Panc1 (cell line): ENCODE results near the gene TNFRSF21. TPM values are rescaled to one million over a fixed set of nuclear protein-coding genes. Genes with fewer than 3 reads are reported as not detected.

Experiments
- ATAC-seq: fragments of 200-7000 bp; cut with Tn5 transposase; 2 replicates; pipeline ENCODE4 v1.9.1; 2020; ENCODE audit warnings: mild to moderate bottlenecking, moderate library complexity
- BruUV-seq: library from RNA; stranded (reverse); fragments of 400-500 nt; replicated peaks from 2 replicates; lab custom pipeline; 2021; lab: Mats Ljungman, UMichigan
- CTCF ChIA-PET: fragments of 300-600 bp; sonication (Branson Sonifier 250); formaldehyde crosslinking; loops from one replicate; lab custom pipeline; 2022; ENCODE audit warnings: antibody characterized with exemption; lab: Charles Lee
- POLR2A ChIA-PET: fragments of 300-600 bp; sonication (Branson Sonifier 250); formaldehyde crosslinking; loops from one replicate; lab custom pipeline; 2022; ENCODE audit warnings: antibody characterized with exemption; lab: Charles Lee
- DNase-seq: peaks from one replicate; pipeline ENCODE4 v3.0.0-alpha.2; 2010; ENCODE audit warnings: low read depth, low spot score
- H3K27ac ChIP-seq: 2 replicates; pipeline ENCODE4 v1.5.1; 2011; ENCODE audit warnings: mild to moderate bottlenecking, low read length, inconsistent platforms
- H3K27me3 ChIP-seq: fragments of 200-500 bp; sonication (Bioruptor generic); 2 replicates; pipeline ENCODE4 v1.6.0; 2014; ENCODE audit warnings: low read length, inconsistent platforms; ENCODE audit not compliant: control insufficient read depth, insufficient read depth
- H3K36me3 ChIP-seq: fragments of 200-500 bp; sonication (Bioruptor generic); 2 replicates; pipeline ENCODE4 v1.5.1; 2014; ENCODE audit warnings: inconsistent platforms, mild to moderate bottlenecking, low read length, moderate library complexity; ENCODE audit not compliant: control insufficient read depth, insufficient read depth
- H3K4me1 ChIP-seq: 2 replicates; pipeline ENCODE4 v1.5.1; 2011; ENCODE audit warnings: inconsistent platforms, mild to moderate bottlenecking, low read length, moderate library complexity; ENCODE audit not compliant: control insufficient read depth, insufficient read depth
- H3K4me3 ChIP-seq, 2 experiments: 2 replicates each; pipeline ENCODE4 v1.5.1; 2011 to 2012; ENCODE audit warnings: low read depth in 2 of 2, low read length in 2 of 2, mild to moderate bottlenecking in 2 of 2, inconsistent platforms in 1 of 2, moderate library complexity in 1 of 2
- H3K9me3 ChIP-seq: fragments of 200-500 bp; sonication (Bioruptor generic); 2 replicates; pipeline ENCODE4 v1.5.1; 2014; ENCODE audit warnings: low read depth, mild to moderate bottlenecking, inconsistent platforms, low read length, moderate library complexity; ENCODE audit not compliant: control insufficient read depth, insufficient read depth
- CTCF ChIP-seq: fragments of 450-650 bp; IDR thresholded peaks from 2 replicates; pipeline ENCODE4 v1.5.1; 2017; ENCODE audit warnings: mild to moderate bottlenecking
- POLR2AphosphoS5 ChIP-seq: IDR thresholded peaks from 2 replicates; pipeline ENCODE4 v1.6.1; 2012; ENCODE audit warnings: mild to moderate bottlenecking, low read depth, low read length, moderate library complexity
- REST ChIP-seq, 2 experiments: IDR thresholded peaks; 2 replicates each; pipeline ENCODE4 v1.6.1; 2011 to 2012; ENCODE audit warnings: low read depth in 2 of 2, control low read depth in 1 of 2, low read length in 1 of 2, mild to moderate bottlenecking in 1 of 2, moderate library complexity in 1 of 2; ENCODE audit not compliant: insufficient read depth in 1 of 2
- SIN3A ChIP-seq: IDR thresholded peaks from 2 replicates; pipeline ENCODE4 v1.6.1; 2012; ENCODE audit warnings: low read depth, mild to moderate bottlenecking, low read length, moderate library complexity, borderline replicate concordance; ENCODE audit not compliant: insufficient read depth
- TCF7L2 ChIP-seq: IDR thresholded peaks from 2 replicates; pipeline ENCODE4 v1.6.1; 2011; ENCODE audit warnings: mild to moderate bottlenecking, low read depth, low read length, inconsistent platforms
- in situ Hi-C: cut with HindIII; loops from 2 replicates; pipeline ENCODE4 v1.10.0; 2016; ENCODE audit warnings: low sequenced_read_pairs, low pct_unique_long_range_greater_than_20kb
- intact Hi-C: fragments of 100-400 bp; cut with micrococcal nuclease; formaldehyde crosslinking; loops from one replicate; pipeline ENCODE4 v1.10.0; 2022; ENCODE audit not compliant: unreplicated experiment
- total RNA-seq: library from RNA; stranded (reverse); gene quantifications from one replicate; pipeline ENCODE4 v1.2.1, GENCODE V29; 2021; ENCODE audit not compliant: unreplicated experiment

Gene TNFRSF21
- total RNA-seq, 1 experiment from 2014 or later: 76.0 TPM

DNA sequence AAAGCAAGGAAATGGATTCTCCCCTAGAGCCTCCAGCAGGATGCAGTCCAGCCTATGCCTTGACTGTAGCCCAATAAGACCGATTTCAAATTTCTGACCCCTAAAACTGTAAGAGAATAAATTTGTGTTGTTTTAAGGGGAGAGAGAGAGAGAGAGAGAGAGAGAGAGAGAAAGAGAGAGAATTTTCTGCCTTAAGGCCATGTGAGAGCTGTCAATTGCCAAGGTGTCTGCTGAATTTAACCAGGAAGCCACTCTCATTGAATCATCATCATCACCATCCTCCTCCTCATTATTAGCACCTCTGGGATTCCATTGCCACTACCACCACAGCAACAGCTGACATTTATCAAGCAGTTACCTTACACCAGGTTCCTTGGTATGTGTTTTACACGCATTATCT, 27.8 kb upstream of the TNFRSF21 start:
- intact Hi-C loops: no loop called here
- H3K27ac ChIP-seq: no peak overlapping the region
- H3K27me3 ChIP-seq: 0 out of 2 replicates have a peak, but pooled peaks cover 2% of the 10 kb centered on the region
- in situ Hi-C loops: no loop called here
- ChIA-PET POLR2A (no interaction called here), CTCF (no interaction called here)
- no peaks in the 10 kb centered on the region for H3K9me3 ChIP-seq
- ATAC-seq: no peak
- no peak for TF ChIP-seq SIN3A
- no peak for TF ChIP-seq TCF7L2
- TF ChIP-seq POLR2AphosphoS5: no peak
- TF ChIP-seq CTCF: no peak
- TF ChIP-seq REST (IDR thresholded peaks at IDR 0.05; ENCODE audit: insufficient read depth in 1 of 2, low read depth in 2 of 2, low read length in 1 of 2): no peak
- H3K36me3 ChIP-seq: no peaks in the 10 kb centered on the region
- no TSS peak for BruUV-seq
- no peak overlapping the region for H3K4me3 ChIP-seq
- H3K4me1 ChIP-seq: no peaks in the 10 kb centered on the region
- no peak for DNase-seq

GRCh38 chr6:47336334-47336733, 26.6 kb upstream of the TNFRSF21 start:
- ATAC-seq (no peak), DNase-seq (no peak)
- no TSS peak for BruUV-seq
- ChIA-PET CTCF (interaction anchor here (0.6 kb wide), 1 partner anchor 243 kb away, joined by 6 read pairs; no protein-coding TSS in a partner anchor), POLR2A (no interaction called here)
- Histone ChIP-seq H3K27ac (no peak overlapping the region), H3K27me3 (0 out of 2 replicates have a peak, but pooled peaks cover 2% of the 10 kb centered on the region), H3K36me3 (no peaks in the 10 kb centered on the region), H3K4me1 (no peaks in the 10 kb centered on the region), H3K9me3 (no peaks in the 10 kb centered on the region), H3K4me3 (no peak overlapping the region)
- in situ Hi-C loops: no loop called here
- TF ChIP-seq REST (IDR thresholded peaks at IDR 0.05; ENCODE audit: insufficient read depth in 1 of 2, low read depth in 2 of 2, low read length in 1 of 2) (no peak), CTCF (no peak), SIN3A (no peak), TCF7L2 (no peak), POLR2AphosphoS5 (no peak)
- intact Hi-C loops: no loop called here
